H4 (cell line): ENCODE measurements around the gene CASP10. TPM values are rescaled to one million over a fixed set of nuclear protein-coding genes. Genes with fewer than 3 reads are reported as not detected.
A peak's percentile ranks its signal among the peaks of the same experiment; 100 is the strongest.
"Not testable (repeated sequence)": the region's sequence is repeated elsewhere in the genome, so short reads cannot be mapped to it uniquely, and the experiment has no call there.

Experiments
- DNase-seq: peaks from one replicate; pipeline ENCODE4 v3.0.0-alpha.2; 2015; ENCODE audit warnings: low spot score
- total RNA-seq: library from RNA; depleted of rRNA; stranded (reverse); fragments of >200 nt; shearing (Covaris generic); gene quantifications from 2 replicates; pipeline ENCODE4 v1.2.3, GENCODE V29; 2014

The CASP10 gene
- total RNA-seq, 1 experiment from 2014 or later, result 1.0 TPM

DNA sequence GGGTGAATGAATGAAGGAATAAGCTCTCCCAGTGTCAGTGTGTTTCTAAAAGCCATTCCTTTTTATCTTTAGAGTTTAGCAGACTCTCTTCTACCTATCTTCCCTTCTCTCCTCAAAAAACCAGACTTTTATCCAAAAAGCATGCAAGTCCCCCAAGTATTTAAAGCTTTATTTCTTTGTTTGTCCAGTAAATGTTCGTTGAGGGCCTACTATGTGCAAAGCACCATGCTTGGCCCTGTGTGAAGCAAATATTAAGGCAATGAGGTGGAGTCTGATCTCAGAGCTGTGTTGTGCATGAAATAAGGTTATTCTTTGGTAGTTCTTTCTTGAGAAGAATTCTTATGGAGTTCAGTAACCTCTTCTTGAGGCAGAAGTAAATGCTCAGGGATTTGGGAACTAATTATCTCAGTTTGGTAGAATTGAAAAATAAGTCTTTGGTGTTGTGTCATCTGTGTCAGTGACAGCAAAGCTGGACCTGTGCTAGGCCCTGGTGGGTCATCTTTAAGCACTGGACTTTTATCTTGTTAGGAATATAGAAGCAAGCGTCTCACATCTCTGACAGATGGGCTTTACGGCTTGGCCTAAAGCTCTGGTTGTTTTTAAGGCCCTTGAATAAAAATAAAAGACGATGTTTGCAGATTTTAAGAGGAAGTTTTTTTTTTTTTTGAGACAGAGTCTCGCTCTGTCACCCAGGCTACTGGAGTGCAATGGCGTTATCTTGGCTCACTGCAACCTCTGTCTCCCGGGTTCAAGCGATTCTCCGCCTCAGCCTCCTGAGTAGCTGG, 28.1 kb upstream of the CASP10 start:
- DNase-seq, result no peak

DNA sequence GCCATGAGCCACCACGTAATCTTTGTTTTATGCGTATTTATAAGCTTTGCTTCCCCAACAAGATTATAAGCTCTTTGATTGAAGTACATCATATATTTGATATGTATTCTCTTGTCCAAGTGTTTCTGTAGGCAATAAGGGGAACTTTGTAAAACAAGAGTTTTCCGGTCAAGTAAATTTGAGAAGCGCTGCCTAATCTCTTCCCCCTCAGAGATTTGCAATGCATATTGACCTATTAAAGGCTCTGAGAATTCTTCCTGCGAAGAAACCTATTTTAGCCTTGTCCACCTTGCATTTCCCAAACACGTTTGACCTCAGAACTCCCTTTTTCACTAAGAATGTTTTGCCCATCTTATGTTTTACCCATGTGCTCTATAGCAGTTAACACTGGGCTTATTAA, 26.9 kb upstream of the CASP10 start:
- DNase-seq, result no peak

DNA sequence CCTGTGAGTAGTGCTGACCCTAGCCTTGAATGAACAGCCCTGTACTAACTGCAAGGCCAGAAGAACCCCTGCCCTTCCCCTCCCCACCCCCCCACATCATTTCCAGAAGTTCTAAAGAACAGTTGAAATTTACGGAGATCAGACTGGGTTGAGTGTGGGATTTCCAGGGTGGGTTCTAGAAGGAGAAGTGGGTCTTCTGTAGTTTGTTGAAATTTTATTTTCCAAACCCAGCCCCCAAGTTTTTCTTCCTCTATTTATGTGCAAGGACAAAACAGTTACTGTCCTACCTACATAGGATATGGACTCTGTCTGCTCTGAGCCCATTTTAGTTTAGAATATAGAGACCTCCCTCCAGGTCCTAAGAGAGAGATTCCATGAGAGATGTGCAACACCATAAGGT, 26.3 kb upstream of the CASP10 start:
- DNase-seq, result no peak

- DNase-seq, result no peak
Observed at GRCh38 chr2:201157694-201158093, 25.2 kb upstream of the CASP10 start.

- DNase-seq, result peak; percentile 62
Observed at GRCh38 chr2:201158111-201158929, 24.6 kb upstream of the CASP10 start.

DNA sequence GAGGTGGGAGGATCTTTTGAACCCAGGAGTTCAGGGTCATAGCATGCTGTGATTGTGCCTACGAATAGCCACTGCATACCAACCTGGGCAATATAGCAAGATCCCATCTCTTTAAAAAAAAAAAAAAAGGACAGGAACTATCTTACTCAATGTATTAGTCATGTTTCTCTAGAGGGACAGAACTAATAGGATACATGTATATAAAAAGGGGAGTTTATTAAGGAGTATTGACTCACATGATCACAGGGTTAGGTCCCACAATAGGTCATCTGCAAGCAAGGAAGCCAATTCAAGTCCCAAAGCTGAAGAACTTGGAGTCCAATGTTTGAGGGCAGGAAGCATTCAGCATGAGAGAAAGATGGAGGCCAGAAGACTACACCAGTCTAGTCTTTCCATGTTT, 18.8 kb upstream of the CASP10 start:
- DNase-seq, result no peak

- no peak for DNase-seq
Observed at GRCh38 chr2:201167546-201167945, 15.4 kb upstream of the CASP10 start.

- DNase-seq, result not testable (repeated sequence)
Observed at GRCh38 chr2:201168496-201168895, 14.4 kb upstream of the CASP10 start.

DNA sequence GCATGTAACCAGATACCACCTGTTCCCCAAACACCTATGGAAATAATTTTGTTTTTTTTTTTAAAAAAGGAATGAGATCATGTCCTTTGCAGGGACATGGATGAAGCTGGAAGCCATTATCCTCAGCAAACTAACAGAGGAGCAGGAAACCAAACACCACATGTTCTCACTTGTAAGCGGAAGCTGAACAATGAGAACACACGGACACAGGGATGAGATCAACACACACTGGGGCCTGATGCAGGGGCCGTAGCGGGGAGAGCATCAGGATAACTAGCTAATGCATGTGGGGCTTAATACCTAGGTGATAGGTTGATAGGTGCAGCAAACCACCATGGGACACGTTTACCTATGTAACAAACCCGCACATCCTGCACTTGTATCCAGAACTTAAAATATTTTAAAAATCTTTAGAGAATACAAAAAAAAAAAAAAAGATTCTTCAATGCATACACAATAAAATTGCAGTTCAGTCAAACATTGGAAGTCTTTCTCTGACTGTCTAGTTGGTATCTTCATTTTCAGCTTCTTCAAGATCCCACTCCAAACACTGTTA, 11.6 kb upstream of the CASP10 start:
- no peak for DNase-seq

DNA sequence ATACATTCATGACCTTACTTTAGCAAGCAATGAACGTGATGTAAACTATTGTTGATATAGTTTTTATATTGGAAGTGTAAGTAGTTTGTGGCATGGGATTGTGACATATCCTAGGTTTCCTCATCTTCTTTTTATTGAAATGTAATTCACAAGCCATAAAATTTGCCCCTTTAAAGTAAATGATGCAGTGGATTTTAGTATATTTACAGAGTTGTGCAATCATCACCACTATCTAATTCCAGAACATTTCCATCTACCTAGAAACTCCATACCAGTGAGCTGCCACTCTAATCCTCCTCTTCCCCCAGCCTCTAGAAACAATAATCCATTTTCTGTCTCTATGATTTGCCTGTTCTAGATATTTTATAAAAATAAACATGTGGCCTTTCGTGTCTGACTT, 10.7 kb upstream of the CASP10 start:
- DNase-seq, result no peak

- DNase-seq, result no peak
Observed at GRCh38 chr2:201174687-201175086, 8.3 kb upstream of the CASP10 start.

DNA sequence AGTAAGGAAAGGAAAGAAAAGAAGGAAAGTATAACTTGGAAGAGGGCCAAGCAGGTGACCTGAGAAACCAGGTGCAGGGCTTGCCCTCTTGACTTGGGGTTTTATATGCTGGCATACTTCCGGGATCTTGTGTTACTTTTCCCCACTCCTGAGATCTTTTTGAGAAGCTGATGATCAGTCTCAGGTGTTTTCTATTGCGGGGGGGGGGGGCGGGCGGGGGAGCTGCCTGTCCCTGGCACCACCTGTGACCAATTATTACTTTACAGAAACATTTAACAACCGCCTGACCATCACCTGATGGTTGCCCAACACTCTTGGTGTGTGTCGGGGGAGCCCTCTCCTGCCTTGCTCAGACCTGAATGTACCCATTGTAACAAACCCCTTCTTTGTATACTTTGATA, 6.9 kb upstream of the CASP10 start:
- no peak for DNase-seq

DNA sequence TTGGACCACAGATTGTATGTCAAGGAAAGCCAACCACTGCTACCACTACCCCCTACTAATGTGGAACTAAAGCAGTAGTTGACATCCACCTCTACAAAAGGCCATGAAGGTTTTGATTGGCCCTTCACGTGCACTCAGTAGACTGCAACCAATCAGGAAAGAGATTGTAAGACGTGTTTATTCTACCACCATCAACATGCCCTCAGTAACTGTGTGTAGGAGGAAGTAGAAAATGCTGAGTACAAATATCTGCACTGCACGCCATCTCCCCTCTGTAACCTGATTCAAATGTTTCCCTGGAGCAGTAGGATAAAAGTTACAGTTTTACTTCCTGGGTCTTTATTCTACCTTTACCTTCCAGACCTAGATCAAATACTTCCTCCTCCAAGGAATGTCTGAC, 2.9 kb upstream of the CASP10 start:
- DNase-seq, result no peak

GRCh38 chr2:201183365-201183727, 405 bp downstream of the CASP10 start:
- DNase-seq, result no peak

- not testable (repeated sequence) for DNase-seq
Observed at GRCh38 chr2:201183835-201184234, 894 bp downstream of the CASP10 start.

GRCh38 chr2:201184248-201184647, 1.3 kb downstream of the CASP10 start:
- DNase-seq, result not testable (repeated sequence)

DNA sequence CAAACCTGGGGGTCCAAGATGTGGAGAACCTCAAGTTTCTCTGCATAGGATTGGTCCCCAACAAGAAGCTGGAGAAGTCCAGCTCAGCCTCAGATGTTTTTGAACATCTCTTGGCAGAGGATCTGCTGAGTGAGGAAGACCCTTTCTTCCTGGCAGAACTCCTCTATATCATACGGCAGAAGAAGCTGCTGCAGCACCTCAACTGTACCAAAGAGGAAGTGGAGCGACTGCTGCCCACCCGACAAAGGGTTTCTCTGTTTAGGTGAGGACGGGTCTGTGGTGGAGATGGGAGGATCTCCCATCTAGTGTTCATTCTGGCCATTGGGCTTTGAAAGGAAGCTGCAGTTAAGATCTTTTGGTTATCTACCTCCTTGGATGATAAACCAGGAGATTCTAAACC, 2.9 kb downstream of the CASP10 start:
- no peak for DNase-seq

DNA sequence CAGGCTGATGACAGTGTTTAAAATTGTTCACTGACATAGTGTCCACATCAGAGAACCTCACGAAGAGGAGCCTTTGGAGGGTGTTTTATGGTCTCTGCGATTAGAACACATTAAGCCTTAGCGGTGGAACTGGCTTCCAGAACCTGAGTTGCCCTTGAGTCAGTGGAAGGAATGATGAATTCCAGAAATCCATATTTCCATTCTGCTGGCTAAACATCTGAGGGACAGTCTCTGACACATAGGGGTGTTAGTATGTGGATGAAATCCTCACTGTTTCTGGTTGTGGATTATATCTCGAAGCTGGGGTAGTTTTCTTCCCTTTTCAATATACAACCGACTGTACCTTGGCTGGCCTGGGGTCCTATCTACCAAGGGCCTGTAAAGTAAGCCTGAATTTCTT, 4.0 kb downstream of the CASP10 start:
- DNase-seq, result no peak

GRCh38 chr2:201188449-201188848, 5.5 kb downstream of the CASP10 start:
- no peak for DNase-seq

GRCh38 chr2:201191132-201191875, 8.4 kb downstream of the CASP10 start:
- DNase-seq, result no peak

GRCh38 chr2:201194097-201194496, 11.2 kb downstream of the CASP10 start:
- no peak for DNase-seq

GRCh38 chr2:201195331-201195730, 12.4 kb downstream of the CASP10 start:
- DNase-seq, result no peak
